Measurements from ENCODE around the gene GATA5.

GRCh38 chr20:62427172-62428001 is 48.4 kb downstream of the GATA5 start, which contains the start of gene RBBP8NL:
- TF ChIP-seq CTCF (IDR thresholded peaks at IDR 0.05 in 2 of 3, conservative IDR thresholded peaks at IDR 0.05 in 1 of 3; ENCODE audit: borderline replicate concordance in 1 of 3, insufficient read depth in 1 of 3, low read depth in 2 of 3, low read length in 2 of 3) (peak in 2 of 3 experiments; percentile 20 to 36; a peak in 3 of 6 replicates), REST (IDR thresholded peaks at IDR 0.05; ENCODE audit: low read depth) (no peak), ZNF274 (IDR thresholded peaks at IDR 0.05; ENCODE audit: low read depth, low read length) (no peak), POLR2AphosphoS5 (IDR thresholded peaks at IDR 0.05; ENCODE audit: low read depth, low read length) (peak; percentile 41; the same call in 1 of the 2 replicates), FOSL1 (IDR thresholded peaks at IDR 0.05; ENCODE audit: low read depth) (no peak), ELF1 (IDR thresholded peaks at IDR 0.05; ENCODE audit: borderline replicate concordance, low read depth) (no peak), SIN3A (IDR thresholded peaks at IDR 0.05; ENCODE audit: low read depth) (no peak), SP1 (IDR thresholded peaks at IDR 0.05; ENCODE audit: low read depth) (peak; percentile 89), POLR2A (IDR thresholded peaks at IDR 0.05; ENCODE audit: borderline replicate concordance, extremely low read depth, insufficient read depth, insufficient read length) (no peak), RAD21 (IDR thresholded peaks at IDR 0.05; ENCODE audit: low read depth) (no peak; the same call in 1 of the 2 replicates), EZH2 (IDR thresholded peaks at IDR 0.05) (no peak), EZH2phosphoT487 (IDR thresholded peaks at IDR 0.05; ENCODE audit: borderline replicate concordance) (no peak), TCF7L2 (IDR thresholded peaks at IDR 0.05; ENCODE audit: borderline replicate concordance, extremely low read depth, insufficient read depth, insufficient read length) (no peak)
- TF ChIP-seq, protein P1, sequence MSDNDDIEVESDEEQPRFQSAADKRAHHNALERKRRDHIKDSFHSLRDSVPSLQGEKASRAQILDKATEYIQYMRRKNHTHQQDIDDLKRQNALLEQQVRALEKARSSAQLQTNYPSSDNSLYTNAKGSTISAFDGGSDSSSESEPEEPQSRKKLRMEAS (IDR thresholded peaks at IDR 0.05): no peak; the same call in 1 of the 2 replicates
